ENCODE measurements around the gene SMC1A.
"Not testable (repeated sequence)": the region's sequence is repeated elsewhere in the genome, so short reads cannot be mapped to it uniquely, and the experiment has no call there.

Gene SMC1A

DNA sequence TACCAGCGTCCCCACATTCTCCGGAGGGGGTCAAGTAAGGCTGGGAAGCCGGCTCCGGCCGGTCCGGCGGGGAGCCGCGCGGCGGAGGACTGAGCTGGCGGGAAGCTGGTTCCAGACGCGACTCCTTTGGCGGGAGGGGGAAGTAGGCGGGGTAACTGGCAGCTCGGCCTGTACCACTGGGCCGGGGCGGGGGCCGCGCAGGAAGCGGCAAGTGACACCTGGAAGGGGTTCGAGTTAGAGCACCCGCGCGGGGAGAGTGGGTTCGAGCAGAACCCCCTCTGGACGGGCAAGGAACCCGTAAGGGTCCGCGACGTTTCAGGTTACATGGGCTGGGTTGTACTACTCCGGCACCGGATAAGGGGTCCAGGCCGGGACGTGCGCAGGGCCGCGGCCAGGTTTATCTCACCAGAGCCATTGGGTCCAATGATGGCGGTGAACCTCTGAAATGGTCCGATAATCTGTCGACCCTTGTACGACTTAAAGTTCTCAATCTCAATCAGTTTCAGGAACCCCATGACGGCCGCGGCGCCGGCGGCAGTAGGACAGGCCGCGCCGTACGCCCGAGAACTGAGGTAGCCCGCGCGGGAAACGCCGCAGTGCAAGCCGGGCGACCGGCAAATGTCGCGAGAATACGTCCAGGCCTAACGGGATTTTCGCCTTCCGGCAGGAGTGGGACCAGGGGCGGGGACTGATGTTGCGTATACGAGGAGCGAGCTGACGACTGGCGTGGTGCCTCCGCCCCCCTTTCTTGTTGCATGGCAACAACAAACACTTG lies at the start of gene SMC1A:
SMC1A (minus strand) TSS at position 569 of the 775 bp plus-strand sequence; CDS start at position 515, 54 bp downstream.
- peak; percentile 81 to 94 (median 88) for DNase-seq (ENCODE audit: low read depth in 3 of 3)

DNA sequence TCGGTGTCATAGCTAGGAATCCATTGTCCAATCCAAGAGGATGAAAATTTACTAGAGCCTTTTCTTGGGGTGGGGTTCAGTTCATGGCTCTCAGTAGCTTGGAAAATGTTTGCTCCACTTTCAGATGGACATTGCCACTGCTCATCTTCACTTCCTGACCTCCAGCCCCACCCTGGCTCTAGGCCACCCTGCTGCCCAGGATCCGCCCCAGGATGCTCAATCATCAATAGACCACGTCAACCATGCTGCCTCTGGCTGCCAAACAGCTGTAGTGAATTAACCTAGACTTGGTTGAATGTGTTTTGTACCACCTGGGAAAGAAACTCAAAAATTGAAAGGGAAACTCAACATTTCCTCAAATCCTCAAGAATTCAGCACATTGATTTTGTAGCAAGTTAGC lies 48.9 kb upstream of the SMC1A start:
- no peak for DNase-seq (ENCODE audit: low read depth in 3 of 3)

DNA sequence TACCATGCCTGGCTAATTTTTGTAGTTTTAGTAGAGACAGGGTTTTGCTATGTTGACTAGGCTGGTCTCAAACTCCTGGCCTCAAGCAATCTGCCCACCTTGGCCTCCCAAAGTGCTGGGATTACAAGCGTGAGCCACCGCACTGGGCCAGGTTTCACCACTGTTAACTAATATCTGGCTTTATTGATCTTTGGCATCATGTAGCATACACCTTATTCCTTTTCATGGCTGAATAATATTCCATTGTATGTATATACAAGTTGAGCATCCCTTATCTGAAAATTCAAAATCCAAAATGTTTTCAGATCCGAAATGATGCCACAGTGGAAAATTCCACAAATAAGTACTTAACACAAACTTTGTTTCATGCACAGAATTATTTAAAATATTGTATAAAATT lies 46.2 kb upstream of the SMC1A start:
- DNase-seq (ENCODE audit: low read depth in 3 of 3): not testable (repeated sequence)

GRCh38 chrX:53458082-53458481 lies 35.6 kb upstream of the SMC1A start:
- no peak for DNase-seq (ENCODE audit: low read depth in 3 of 3)

DNA sequence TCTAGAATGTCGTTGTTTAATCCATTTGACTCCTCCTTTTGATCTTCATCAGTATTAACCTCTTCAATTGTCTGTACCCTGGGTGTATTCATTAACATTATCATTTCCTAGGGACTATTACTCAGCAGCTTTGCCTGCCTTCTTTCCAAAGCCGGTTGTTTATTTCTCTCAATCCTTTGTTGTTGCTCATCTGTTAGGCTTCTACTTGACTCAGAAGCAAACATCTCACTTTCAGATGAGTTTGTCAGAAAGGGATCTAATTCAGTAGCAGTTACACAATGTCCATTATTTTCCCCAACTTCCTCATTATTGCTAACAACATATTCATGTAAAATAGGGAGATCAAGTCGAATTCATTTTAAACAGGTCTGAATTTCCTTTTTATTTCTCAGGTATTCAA lies 33.8 kb upstream of the SMC1A start:
- no peak for DNase-seq (ENCODE audit: low read depth in 3 of 3)

- DNase-seq (ENCODE audit: low read depth in 3 of 3): no peak
Measured at GRCh38 chrX:53452812-53453211, 30.4 kb upstream of the SMC1A start.

DNA sequence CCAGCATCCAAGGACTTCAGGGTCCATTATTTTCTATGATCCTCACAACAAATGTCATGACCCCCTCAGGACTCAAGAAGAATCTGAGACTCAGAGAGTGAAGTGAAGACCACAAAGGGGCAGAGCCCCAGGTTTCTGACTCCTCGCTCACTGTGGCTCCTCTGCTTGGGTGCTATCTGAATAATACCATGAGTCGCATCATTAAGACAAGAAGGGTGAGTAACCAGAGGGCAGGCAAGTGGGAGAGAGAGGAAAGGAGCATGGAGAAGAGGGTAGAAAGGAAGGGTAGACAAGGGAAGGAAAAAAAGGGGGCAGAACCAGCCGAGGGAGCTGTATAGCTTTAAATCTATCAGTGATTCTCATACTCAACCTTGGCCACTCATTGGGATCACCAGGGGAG lies 27.2 kb upstream of the SMC1A start:
- no peak for DNase-seq (ENCODE audit: low read depth in 3 of 3)

DNA sequence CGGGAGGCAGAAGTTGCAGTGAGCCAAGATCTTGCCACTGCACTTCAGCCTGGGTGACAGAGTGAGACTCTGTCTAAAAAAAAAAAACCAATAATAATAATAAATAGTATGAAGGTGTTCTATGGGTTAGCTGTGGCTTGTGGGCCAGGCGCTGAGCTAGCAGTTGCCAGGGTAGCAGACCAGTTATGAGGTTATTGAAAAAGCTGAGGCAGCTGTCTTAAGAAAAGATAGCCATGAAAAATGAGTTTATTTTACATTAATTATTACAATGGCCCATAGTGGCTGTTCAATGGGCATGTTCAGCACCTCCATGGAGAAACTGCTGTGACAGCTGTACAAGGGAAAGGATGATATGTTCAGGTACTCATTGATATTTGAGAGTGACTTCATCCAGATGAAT lies 25.0 kb upstream of the SMC1A start:
- DNase-seq (ENCODE audit: low read depth in 3 of 3): no peak

DNA sequence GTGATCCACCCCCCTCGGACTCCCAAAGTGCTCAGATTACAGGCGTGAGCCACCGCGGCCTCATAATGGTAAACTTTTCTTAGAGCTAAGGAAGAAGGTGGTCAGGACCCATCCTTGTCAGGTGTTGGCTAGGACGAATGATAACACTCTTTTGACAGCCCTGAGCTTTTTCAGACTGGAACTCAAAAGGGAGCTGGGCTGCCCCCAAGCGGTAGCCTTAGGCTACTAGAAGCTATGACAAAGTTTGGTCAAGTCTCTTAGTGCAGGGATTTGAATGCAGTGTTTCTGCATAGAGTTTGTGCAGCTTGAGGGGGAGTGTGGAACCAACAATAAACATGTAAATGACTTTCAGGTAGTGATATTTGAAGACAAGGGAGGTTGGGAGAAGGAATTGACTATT lies 23.5 kb upstream of the SMC1A start:
- peak in 1 of 3 experiments; percentile 35 for DNase-seq (ENCODE audit: low read depth in 3 of 3)

GRCh38 chrX:53442322-53442631 lies 19.8 kb upstream of the SMC1A start:
- DNase-seq (ENCODE audit: low read depth in 3 of 3): no peak

DNA sequence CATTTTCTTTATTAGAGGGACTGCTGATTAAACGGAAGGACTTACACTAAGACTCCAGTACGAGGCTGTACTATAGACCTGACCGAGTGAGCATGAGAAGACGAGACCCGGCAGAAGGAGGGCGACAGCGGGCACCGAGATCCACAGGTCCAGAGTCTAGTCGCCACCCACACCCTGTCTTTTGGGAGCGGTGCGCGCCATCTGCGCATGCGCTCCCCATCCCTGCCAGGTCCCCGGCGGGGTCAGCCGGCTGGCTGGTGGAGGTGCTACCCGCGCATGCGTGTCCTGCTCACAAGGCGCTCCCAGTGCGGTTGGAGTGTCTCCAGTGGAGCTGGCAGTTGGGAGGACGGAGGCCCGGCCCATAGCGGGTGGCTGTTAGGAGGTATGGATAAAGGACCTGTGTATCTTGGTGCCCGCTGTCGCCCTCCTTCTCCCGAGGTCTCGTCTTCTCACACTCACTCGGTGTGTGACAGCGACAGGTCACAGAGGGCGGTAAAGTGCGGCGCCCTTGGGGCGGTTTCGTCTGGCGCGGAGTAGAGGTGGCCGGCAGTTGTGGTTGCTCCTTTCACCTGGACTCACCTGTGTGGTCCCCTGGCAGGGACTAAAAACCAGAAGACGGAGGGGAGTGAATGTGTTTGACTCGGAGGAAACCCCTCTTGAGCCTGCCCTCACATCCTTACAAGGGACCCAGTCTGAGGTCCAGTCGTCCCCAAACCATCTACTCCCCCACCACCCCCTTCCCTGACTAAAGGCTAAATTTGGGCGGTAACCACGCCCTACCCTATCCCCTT lies 19.3 kb upstream of the SMC1A start:
- DNase-seq (ENCODE audit: low read depth in 3 of 3): peak; percentile 44 to 78 (median 54)

DNA sequence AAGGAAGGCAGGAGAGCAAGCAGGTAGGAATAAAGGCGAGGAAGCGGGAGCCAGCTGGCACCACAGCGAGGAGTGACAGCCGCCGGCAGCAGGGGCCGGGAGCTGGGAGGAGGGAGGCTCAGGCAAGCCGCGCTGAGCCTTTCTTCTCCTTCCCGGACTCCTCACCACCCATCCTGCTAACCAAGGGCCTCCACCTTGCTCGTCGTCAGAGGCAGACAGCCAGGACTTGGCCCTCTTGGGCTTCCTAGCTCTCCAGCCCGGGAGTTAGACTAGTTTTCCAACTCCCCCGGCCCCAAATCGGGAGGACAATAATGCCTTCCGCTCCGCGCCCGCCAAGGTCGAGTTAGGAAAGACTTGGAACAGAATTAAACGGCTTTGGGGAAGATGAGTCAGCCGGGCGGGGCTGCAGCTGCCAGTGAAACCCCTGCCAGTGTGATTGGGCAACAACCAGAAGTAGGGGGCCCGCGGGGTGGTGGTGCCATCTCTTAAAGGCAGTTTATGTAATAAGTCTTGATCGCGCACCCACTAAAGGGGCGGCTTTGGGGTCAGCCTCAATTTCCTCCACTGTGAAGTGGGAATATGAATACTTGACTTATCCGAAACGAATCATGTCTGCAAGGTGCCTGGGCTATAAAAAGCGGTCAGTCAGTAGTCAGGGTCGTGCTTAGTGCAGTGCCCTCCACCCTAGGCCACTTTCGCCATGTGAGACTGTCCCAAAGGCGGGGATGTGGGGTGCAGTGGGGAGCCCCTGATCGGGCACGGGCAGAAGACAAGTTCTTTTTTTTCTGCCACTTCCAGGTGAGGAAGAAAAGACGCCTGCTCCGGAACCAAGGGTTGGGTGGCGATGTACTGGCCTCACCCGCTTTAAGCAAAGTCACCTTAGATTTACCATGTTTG lies 18.4 kb upstream of the SMC1A start:
- peak in 1 of 3 experiments; percentile 34 for DNase-seq (ENCODE audit: low read depth in 3 of 3)

DNA sequence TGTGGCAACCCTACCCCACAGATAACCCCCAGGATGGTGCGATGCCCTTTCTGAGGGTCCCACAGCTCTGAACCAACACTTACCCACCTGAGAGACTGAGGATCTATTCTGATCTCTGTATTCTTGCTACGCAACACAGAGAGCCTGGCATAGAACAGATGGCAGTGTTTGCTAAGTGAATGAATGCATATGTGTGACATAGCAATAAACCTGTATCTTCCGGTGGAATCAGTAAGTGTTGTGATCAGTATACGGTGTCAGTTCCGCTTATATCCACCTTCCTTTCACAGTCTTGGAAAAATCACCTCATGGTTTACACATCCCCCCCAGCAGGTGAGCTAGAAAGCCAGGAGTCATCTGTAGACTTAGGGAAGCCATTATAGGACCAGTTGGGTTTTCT lies 17.6 kb upstream of the SMC1A start:
- DNase-seq (ENCODE audit: low read depth in 3 of 3): no peak

DNA sequence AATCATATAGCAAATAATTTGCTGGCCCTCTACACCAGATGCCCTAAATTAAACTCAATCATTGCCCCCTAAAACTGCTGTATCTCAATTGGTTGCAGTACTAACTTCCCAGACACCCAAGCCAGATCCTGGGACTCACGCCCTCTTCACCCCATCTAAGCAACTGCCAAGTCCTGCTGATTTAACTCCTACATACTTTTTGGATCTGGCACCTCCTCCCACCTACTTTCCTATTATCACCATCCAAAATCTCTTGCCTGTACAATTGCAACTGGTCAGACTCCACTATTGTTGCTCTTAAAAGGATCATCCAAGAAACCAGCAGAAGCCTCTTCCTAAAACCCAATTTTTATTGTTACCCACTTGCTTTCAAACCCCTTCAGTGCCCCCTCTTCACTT lies 16.4 kb upstream of the SMC1A start:
- DNase-seq (ENCODE audit: low read depth in 3 of 3): no peak

DNA sequence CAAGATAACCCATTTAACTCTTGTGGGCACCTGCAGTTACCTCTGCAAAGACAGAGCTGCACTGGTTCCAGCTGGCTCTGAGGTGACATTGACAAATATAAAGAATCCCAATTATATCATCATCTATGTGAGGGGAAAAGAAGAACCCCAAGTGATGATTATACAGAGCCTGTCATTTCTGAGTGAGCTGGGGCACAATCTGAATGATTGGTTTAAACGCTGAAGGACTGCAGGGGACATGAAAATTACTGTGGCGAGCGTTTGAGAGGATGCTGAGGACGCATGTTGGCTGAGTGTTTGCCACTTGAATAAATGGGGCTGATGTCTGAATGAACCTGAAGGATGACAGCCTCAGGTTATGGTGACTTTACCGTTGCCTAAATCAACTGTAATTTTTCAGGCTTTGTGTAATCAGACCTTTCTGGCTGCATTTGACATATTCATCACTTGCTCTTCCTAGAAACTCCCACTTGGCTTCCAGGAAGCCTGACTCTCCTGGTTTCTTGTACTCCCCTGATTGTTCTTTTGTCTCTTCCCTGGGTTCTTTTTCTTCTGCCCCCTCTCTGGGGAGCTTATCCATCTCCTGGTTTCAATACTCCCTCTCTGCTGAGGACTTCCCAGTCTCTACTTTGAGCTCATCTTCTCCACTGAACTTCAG lies 15.8 kb upstream of the SMC1A start:
- DNase-seq (ENCODE audit: low read depth in 3 of 3): no peak

- no peak for DNase-seq (ENCODE audit: low read depth in 3 of 3)
Measured at GRCh38 chrX:53437206-53437605, 14.8 kb upstream of the SMC1A start.

GRCh38 chrX:53435997-53436396 lies 13.5 kb upstream of the SMC1A start:
- DNase-seq (ENCODE audit: low read depth in 3 of 3): peak in 2 of 3 experiments; percentile 22 to 47

DNA sequence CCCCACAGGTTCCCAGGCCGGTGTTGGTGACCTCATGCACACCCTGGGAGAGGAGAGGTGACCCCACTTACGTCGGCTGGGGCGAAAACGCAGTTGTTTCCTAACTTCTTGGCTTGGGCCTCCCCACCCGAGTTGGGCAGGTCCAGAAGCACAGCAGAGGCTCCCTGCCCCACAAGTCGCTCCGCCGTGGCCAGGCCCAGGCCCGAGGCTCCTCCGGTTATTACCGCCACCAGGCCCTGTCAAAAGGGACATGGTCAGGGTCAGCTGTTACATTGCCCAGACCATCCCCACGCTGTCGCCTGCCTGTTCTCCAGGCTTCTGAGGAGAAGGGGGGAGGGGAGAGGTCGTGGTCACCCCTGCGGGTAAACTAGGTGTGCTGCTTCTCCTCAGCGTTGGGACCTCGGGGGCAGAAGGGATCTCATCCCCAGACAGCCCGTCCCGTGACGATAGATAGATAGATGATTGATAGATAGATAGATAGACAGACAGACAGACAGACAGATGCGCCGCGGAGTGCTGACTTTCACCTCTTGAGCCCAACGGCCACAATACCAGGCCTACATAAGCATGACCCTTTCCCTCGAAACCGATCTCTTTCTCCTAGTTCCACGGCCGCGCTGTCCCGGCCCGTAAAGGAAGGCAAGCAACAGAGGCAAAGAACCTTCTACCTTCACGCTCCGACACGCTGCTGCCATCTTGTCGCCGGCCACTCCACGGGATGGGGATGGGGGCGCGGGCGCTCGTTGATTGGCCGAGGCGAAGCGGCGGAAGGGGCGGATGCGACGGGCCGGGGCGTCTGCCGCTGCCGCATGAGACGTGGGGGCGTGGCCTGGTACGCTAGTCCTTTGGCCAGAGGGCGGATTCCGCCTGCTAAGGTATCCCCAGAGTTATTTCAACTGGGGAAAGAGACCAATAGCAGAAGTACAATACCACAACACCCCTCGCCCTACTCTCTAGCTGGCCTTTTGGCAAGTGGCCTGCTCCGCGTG lies 11.5 kb upstream of the SMC1A start, which contains the start of gene HSD17B10:
HSD17B10 (minus strand) TSS at position 720 of the 989 bp plus-strand sequence; CDS start at position 695, 25 bp downstream.
- DNase-seq (ENCODE audit: low read depth in 3 of 3): peak; percentile 69 to 89 (median 71)

DNA sequence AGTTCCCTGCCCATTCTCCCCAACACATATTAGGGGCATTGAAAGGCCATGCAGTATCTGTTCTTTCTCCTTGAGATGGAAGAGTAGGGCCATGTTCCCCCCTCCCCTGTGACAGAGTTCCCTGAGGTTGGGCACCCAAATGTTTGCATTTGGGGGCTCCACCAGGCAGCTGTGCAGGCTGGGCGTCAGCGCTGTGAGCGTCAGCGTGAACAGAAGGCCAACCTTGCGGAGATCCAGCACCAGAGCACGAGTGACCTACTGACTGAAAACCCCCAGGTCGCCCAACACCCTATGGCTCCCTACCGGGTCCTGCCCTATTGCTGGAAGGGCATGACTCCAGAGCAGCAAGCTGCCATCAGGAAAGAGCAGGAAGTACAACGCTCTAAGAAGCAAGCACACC lies 7.8 kb upstream of the SMC1A start:
- DNase-seq (ENCODE audit: low read depth in 3 of 3): no peak

GRCh38 chrX:53429755-53430154 lies 7.3 kb upstream of the SMC1A start:
- no peak for DNase-seq (ENCODE audit: low read depth in 3 of 3)

Measured in stimulated activated CD4-positive, alpha-beta T cell treated with anti-CD3 and anti-CD28 coated beads, TNF-alpha, amount 100 ng/mL, for 24 hours (primary cell).